Progenitor cell of endocrine pancreas (in vitro differentiated cells): ENCODE results near the gene EEF2K. TPM values are rescaled to one million over a fixed set of nuclear protein-coding genes. Genes with fewer than 3 reads are reported as not detected.

Experiments used
- DNase-seq: peaks from one replicate; pipeline ENCODE4 v3.0.0; 2021; ENCODE audit warnings: low spot score; ENCODE audit not compliant: unreplicated experiment
- H3K27ac Mint-ChIP-seq: 2 replicates; pipeline ENCODE4 v1.8.0; 2021; ENCODE audit warnings: mild to moderate bottlenecking, moderate library complexity, mixed read lengths
- H3K27me3 Mint-ChIP-seq: 2 replicates; pipeline ENCODE4 v1.8.0; 2021; ENCODE audit warnings: mixed read lengths
- H3K36me3 Mint-ChIP-seq: 2 replicates; pipeline ENCODE4 v1.8.0; 2022; ENCODE audit warnings: mixed read lengths; ENCODE audit not compliant: insufficient read depth
- H3K4me1 Mint-ChIP-seq: 2 replicates; pipeline ENCODE4 v1.8.0; 2021; ENCODE audit warnings: low read depth, mixed read lengths
- H3K4me3 Mint-ChIP-seq: 2 replicates; pipeline ENCODE4 v1.8.0; 2021; ENCODE audit warnings: low read depth, mild to moderate bottlenecking, moderate library complexity, mixed read lengths
- H3K9me3 Mint-ChIP-seq: 2 replicates; pipeline ENCODE4 v1.8.0; 2021; ENCODE audit warnings: low read depth, mixed read lengths
- CTCF ChIP-seq: fragments of 200-600 bp; sonication (generic); IDR thresholded peaks from one replicate; pipeline ENCODE4 v1.5.0; 2021; ENCODE audit warnings: antibody characterized with exemption, mild to moderate bottlenecking; ENCODE audit not compliant: unreplicated experiment
- total RNA-seq: library from RNA; stranded (reverse); gene quantifications from 2 replicates; pipeline ENCODE4 v1.2.1, GENCODE V29; 2021

The EEF2K gene
- total RNA-seq, 1 donor from 2014 or later: 15.4 TPM

- H3K27me3 Mint-ChIP-seq: no peaks in the 10 kb centered on the region
- no peak for TF ChIP-seq CTCF
- no peak overlapping the region for H3K27ac Mint-ChIP-seq
- H3K36me3 Mint-ChIP-seq: peaks cover 65% of the 10 kb centered on the region
- H3K4me3 Mint-ChIP-seq: no peak overlapping the region
- H3K4me1 Mint-ChIP-seq: no peaks in the 10 kb centered on the region
- DNase-seq: no peak
- H3K9me3 Mint-ChIP-seq: peaks cover 38% of the 10 kb centered on the region
Observed at GRCh38 chr16:22337849-22338635, 132.0 kb downstream of the EEF2K start.

Other genes starting within 250 kb of the EEF2K start
- not detected in 2 replicates for gene PDZD9, start 205.2 kb upstream of the EEF2K start, total RNA-seq
- gene MOSMO, start 198.2 kb upstream of the EEF2K start, total RNA-seq: 14.8 and 15.7 TPM in 2 replicates
- gene VWA3A, start 113.7 kb upstream of the EEF2K start, total RNA-seq: 0.98 and 1.5 TPM in 2 replicates
- not detected in 2 replicates for gene SDR42E2, start 43.8 kb upstream of the EEF2K start, total RNA-seq
- 65.0 and 69.6 TPM in 2 replicates for gene POLR3E, start 91.1 kb downstream of the EEF2K start, total RNA-seq
- gene CDR2, start 168.3 kb downstream of the EEF2K start, total RNA-seq: 16.6 and 17.7 TPM in 2 replicates